Stimulated activated CD8-positive, alpha-beta memory T cell treated with anti-CD3 and anti-CD28 coated beads, Interleukin-12 subunit alpha, Interleukin-12 subunit beta, amount 100 ng/mL, for 4 hours (primary cell): Measurements from ENCODE around the gene ADD1.
"Not testable (repeated sequence)": the region's sequence is repeated elsewhere in the genome, so short reads cannot be mapped to it uniquely, and the experiment has no call there.

Source experiments
- DNase-seq: peaks from one replicate; pipeline ENCODE4 v3.0.0-alpha.2; 2020; ENCODE audit warnings: low read depth

The ADD1 gene

DNA sequence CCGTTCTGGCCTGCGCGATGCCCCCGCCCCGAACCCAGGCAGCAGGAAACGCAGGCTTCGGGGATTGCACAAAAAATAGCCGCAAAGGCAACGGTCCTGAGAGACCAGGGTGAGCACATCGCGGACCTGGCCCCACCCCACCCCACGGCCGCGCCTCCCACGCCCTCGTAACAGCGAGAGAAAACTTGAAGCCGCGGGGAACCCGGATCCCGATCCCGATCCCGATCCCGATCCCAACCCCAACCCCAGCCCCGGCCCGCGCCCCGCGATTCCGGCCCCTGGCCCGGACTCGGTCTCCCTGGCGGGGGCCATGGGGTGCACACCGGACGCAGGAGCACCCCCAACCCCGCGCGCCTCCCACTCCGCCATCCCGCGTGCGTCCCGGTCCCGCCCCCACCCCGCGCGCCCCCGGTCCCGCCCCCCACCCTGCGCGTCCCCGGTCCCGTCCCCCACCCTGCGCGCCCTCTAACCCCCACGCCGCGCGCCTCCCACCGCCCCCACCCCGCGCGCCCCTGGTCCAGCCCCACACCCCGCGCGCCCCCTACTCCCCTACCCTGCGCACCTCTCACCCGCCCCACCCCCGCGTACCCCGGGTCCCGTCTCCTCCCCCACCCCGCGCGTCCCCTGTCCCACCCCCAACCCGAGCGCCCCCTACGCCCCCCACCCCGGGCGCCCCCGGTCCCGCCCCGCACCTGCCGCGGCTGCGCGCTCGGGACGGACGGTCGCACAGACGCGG lies 90.6 kb downstream of the ADD1 start:
- DNase-seq = peak; percentile 38

- DNase-seq = peak; percentile 94
Measured at GRCh38 chr4:2934813-2935761, 91.4 kb downstream of the ADD1 start.

GRCh38 chr4:2935762-2936743 lies 92.4 kb downstream of the ADD1 start:
- DNase-seq = no peak

DNA sequence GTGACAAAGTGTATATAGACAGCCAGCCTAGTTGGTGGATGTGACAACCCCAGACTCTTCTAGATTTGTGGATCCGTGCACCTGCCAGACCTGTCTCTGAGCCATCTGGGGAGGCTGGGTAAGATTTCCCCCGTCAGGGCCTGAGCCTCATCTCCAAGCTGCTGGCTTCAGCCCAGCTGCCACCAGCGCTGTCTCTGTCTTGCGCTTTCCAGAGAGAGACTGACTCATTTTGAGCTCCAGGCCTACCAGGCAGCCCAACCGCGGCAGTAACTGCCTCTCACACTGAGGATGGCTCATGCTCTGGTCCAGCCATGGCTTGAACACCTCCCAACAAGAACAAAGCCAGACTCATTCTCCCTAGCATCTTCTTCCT lies 93.1 kb downstream of the ADD1 start:
- DNase-seq = no peak

GRCh38 chr4:2937146-2937857 lies 93.7 kb downstream of the ADD1 start:
- no peak for DNase-seq

DNA sequence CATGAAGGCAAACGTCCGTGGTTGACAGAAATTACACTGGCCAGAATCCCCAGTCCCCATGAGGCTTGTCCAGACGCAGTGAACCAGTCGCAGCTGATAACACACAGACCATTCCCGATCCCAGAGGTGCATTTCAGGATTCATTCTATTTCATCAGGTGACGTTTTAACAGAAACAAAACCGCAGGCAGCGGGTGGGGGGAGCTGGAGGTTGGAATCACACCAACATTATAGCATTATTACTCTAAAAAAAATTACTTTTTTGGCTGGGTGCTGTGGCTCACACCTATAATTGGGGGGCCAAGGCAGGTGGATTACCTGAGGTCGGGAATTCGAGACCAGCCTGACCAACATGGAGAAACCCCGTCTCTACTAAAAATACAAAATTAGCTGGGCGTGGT lies 94.3 kb downstream of the ADD1 start:
- no peak for DNase-seq

DNA sequence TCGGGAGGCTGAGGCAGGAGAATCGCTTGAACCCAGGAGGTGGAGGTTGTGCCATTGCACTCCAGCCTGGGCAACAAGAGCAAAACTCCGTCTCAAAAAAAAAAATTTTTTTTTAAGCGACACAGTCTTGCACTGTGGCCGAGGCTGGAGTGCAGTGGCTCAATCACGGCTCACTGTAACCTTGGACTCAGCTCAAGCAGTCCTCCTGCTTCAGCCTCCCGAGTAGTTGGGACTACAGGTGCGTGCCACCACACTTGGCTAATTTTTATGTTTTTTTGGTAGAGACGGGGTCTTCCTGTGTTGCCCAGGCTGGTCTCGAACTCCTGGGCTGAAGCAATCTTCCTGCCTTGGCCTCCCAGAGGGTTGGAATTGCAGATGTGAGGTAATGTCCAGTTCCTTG lies 94.8 kb downstream of the ADD1 start:
- DNase-seq = not testable (repeated sequence)

DNA sequence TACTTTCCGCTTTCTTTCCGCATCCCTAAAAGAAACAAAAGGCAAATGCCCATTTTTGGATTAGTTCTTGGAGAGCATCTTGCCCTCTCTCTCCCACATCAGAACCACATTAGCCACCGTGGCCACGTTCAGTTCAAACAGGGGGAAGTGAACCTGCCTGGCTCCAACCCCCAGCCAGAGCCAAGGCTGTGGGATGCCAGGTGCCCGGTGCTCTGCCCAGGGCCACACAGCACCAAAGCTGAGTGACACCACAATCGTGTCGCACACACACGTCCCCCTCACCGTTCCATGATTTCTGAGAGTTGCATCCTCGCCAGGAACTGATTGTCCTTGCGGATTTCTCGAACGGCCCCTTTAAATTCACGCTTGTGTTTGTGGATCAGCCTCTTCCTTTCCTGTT lies 95.3 kb downstream of the ADD1 start:
- DNase-seq = no peak

- no peak for DNase-seq
Measured at GRCh38 chr4:2939383-2940243, 96.0 kb downstream of the ADD1 start.

DNA sequence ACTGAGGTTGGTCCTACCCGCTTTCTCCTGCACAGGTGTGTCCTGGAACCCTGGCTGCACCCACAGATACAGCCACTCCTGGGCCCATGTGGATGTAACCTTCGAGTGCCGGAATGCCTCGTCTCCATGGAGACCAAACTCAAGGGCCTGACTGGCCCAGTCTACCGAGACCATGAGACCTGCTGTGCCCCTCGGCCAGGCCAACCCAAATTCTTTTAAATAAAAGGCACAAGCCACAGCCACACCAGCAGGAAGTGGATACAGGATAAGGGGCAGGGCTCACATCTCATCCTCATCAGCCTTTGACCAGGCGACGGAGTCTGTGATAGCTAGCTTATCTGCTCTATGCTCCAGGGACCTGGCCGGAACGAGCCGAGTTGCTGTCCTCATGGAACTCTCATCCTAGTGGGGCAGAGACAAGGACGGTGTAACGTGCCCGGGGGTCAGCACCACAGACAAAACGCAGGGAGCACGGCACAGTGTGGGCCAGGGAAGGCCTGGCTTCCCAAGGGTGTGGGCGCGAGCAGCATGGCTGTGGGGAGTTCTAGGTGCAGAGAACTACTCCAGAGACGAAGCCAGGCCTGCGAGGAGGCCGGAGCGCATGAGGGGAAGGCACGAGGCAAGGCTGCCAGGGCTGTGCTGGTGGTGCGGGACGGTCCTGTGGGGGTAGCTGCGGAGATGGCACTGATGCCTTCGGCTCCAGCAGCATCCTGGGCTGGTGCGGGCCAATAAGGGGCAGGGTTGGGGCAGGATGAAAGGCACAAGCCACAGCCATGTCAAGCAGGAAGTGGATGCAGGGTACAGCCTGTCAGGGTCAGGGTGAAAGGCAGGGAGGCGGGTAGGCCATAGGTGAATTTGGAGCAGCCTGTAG lies 96.9 kb downstream of the ADD1 start:
- no peak for DNase-seq

DNA sequence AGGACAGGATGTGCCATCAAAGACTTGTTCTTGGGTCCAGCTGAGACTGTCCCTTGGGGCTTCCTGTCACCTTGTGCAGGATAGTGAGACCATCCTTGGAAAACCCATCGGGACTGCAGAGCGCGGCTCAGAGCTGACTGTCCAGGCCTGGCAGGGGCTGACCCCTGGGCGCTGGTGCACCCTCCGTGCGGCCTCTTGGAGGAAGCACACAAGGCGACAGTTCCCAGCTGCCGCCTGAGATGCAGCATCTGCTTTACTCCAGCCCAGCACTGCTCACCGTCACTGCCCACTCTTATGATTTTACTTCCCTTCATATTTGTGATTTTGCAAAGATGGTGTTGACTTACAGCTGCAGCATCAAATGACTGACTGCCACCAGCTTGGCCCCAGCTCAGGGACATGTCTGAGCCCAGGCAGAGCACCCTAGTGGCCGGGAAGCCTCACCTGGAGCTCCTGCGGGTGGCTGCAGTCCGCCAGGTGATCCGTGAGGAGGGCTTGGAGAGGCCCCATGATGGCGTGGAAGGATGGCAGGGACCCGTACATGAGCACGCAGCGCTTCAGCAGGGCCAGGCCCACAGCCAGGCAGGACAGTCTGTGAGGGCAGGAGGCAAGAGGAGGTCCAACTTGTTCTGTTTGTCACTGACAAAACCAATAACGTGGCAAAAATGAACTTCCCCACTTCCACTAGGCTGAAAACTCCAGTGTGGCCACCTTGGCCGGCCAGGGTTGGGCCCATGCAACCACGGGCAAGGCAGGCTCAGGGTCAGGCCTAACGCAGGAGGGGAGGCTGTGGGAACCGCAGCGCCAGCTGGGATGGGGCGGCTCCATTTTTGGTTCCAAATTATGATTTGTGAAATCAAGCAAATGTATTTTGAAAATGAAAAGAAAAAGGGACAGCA lies 97.7 kb downstream of the ADD1 start:
- DNase-seq = no peak

DNA sequence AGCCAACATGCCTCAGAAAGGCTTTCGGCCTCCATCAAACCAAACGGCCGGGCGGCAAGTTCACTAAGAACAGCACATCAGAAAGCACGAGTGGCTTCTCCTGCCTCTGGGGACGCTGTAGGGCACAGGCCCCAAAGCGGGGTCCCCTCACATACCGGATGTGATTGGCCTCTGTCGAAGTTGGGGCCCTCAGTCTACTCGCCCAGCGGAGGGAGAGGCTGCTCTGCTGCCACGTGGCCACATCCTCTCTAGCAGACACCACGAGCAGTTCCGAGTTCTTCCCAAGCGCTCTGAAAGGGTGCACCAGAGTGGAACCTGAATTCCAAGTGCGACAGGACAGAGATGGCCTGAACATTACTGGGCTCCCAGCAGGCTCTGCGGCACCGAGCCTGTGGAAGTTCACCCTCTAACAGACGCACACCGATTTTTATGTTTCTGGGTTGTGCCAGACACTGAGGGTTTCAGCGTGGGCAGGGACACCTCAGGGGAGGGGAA lies 98.4 kb downstream of the ADD1 start:
- DNase-seq = no peak

DNA sequence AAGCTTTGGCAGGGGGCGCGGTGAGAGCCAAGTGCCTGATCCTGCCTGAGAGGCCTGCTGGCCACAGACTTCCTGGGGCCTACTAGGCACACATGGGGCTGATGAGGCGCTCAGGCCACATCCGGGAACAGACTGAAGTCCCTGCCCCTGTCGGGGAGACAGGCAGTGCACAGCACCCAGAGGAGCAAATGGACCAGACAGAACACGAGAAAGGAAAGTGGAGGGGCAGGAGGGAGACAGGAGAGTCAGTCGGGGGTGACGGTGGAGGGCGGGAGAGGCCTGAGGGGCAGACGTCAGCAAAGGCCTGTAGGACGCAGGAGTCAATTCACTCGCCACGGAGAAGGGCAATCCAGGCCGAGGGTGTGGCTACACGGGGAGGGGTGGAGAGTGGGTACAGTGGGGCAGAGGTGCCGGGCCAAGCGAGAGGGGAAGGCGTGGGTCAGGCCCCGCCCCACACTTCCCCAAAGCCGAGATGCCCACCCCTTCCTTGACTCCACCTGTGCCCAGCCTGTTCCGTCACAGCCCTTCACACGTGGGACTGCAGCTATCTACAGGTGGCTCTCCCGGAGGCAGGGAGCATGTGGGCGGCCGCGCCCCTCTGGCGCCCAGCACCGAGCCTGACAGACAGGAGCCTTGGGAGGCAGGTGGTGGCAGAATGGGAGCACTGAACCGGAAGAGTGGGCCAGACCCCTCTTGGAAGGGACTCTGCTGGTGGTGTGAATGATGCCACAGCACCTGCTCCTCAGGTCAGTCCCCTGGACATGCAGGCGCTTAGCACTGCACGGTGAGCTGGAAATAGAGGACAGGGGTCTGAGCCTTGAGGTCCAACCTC lies 99.1 kb downstream of the ADD1 start:
- no peak for DNase-seq

- DNase-seq = no peak
Measured at GRCh38 chr4:2943364-2944090, 99.9 kb downstream of the ADD1 start.

- DNase-seq = no peak
Measured at GRCh38 chr4:2944091-2944482, 100.4 kb downstream of the ADD1 start.
